Measurements from ENCODE around the gene TECPR1. TPM values are rescaled to one million over a fixed set of nuclear protein-coding genes. Genes with fewer than 3 reads are reported as not detected.

Gene TECPR1
- total and polyA plus RNA-seq, 2 of the 8 experiments (the other 6 are each of a cell fraction or from before 2014, with no cell fraction given): 1.3 to 11.1 TPM

DNA sequence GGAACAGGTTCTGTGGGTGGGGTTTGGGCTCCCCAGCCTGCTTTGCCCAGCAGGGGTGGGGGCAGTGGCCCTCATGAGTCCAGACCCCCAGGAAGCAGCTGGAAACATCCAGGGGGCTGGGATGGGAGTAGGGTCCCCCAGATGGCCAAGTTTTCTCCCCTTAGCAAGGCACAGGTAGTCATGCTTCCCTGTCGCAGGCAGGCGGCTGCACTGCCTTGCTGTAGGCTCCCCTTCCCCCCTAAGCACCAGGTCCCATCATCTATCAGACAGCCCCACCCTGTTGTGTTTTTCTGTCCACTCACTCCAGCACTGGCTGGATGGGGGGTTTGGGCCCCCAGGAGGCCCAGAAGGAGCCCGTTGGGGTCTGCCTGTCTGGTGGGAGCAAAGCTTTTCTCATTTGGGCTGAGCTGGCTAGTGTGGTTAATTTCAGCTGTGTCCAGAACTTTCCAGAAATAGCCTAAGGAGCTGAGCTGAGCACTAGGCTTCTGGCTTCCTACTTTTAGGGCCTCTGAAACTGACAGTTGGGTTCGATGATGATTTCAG lies 37.4 kb upstream of the TECPR1 start (continued):
- no peak for TF ChIP-seq SAP30 (IDR thresholded peaks at IDR 0.05; ENCODE audit: insufficient read depth, insufficient replicate concordance, low read length)
- peak; percentile 57; the same call in 1 of the 2 replicates for TF ChIP-seq POLR2AphosphoS5 (IDR thresholded peaks at IDR 0.05; ENCODE audit: low read depth, low read length)
- TF ChIP-seq TAF1 (IDR thresholded peaks at IDR 0.05; ENCODE audit: low read depth, low read length): no peak
